ENCODE results near the gene SEMA4A. TPM values are rescaled to one million over a fixed set of nuclear protein-coding genes. Genes with fewer than 3 reads are reported as not detected.

SEMA4A gene
- total and polyA plus RNA-seq, 9 of the 15 experiments (the other 6 are each of a cell fraction or from before 2014, with no cell fraction given): 0.04 to 1.7 (median 0.45) TPM

DNA sequence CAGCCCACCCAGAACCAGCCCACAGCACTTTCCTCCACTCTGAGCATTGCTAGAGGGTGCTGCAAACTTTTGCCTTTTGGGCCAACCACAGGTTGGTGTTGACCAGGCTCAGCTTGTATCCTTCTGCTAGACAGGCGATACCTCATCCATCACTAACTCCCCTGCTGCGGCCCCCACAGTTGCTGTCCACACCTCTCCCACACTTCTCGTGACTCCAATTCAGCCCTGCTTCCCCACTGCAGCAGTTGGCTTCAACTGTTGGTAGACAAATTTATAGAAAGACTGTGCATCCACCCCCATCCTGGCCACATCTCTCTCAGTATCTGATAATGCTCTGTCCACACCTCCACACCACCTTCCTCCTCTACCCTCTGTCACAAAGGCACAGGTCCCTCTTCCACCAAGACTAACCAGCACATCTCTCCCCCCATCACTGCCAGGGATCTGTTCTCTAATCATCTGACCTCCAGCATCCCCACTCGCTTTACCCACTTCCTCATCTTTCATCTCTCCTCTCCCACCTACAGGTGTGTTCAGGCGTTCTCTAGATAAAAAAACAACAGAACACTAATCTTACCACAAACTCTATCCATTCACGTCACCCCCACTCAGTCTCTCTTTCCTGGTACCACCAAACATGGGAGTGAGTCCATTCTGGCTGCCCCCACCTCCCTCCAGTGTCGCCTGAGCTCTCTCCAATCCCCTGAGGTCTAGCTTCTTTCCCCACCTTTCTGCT, 24.7 kb downstream of the SEMA4A start (continued):
- TF ChIP-seq KDM5B (IDR thresholded peaks at IDR 0.05; ENCODE audit: insufficient replicate concordance, low read depth, low read length) (no peak), GTF2A2 (tag; IDR thresholded peaks at IDR 0.05) (no peak), HNRNPUL1 (IDR thresholded peaks at IDR 0.05; ENCODE audit: low read length) (no peak), ZFP30 (CRISPR knock-in tag; IDR thresholded peaks at IDR 0.05; ENCODE audit: borderline replicate concordance) (no peak), ELF1 (tag; IDR thresholded peaks at IDR 0.05) (no peak), E2F3 (CRISPR knock-in tag; IDR thresholded peaks at IDR 0.05) (no peak), TARDBP (IDR thresholded peaks at IDR 0.05) (no peak), SMAD1 (IDR thresholded peaks at IDR 0.05; ENCODE audit: low read depth, low read length, partially characterized antibody) (no peak), ARHGAP35 (IDR thresholded peaks at IDR 0.05; ENCODE audit: partially characterized antibody) (no peak), CTBP1 (IDR thresholded peaks at IDR 0.05; ENCODE audit: borderline replicate concordance) (peak; percentile 76), ZNF551 (CRISPR knock-in tag; IDR thresholded peaks at IDR 0.05) (no peak), DIDO1 (tag; IDR thresholded peaks at IDR 0.05; ENCODE audit: low read depth) (no peak), XRCC3 (IDR thresholded peaks at IDR 0.05) (no peak), KDM1A (IDR thresholded peaks at IDR 0.05) (peak; percentile 25 to 27; a peak in 2 of 4 replicates), NR4A1 (CRISPR knock-in tag; IDR thresholded peaks at IDR 0.05) (no peak), NR4A1 (tag; IDR thresholded peaks at IDR 0.05) (no peak), TBL1XR1 (IDR thresholded peaks at IDR 0.05; ENCODE audit: low read length in 2 of 2) (no peak), FOXJ2 (tag; IDR thresholded peaks at IDR 0.05) (no peak), HDAC2 (IDR thresholded peaks at IDR 0.05) (0 out of 2 replicates have a peak, but pooled peaks have one; percentile 29), ZNF174 (CRISPR knock-in tag; IDR thresholded peaks at IDR 0.05) (no peak), NRF1 (conservative IDR thresholded peaks at IDR 0.05 in 1 of 2, IDR thresholded peaks at IDR 0.05 in 1 of 2) (no peak)
- TF ChIP-seq, protein P1, sequence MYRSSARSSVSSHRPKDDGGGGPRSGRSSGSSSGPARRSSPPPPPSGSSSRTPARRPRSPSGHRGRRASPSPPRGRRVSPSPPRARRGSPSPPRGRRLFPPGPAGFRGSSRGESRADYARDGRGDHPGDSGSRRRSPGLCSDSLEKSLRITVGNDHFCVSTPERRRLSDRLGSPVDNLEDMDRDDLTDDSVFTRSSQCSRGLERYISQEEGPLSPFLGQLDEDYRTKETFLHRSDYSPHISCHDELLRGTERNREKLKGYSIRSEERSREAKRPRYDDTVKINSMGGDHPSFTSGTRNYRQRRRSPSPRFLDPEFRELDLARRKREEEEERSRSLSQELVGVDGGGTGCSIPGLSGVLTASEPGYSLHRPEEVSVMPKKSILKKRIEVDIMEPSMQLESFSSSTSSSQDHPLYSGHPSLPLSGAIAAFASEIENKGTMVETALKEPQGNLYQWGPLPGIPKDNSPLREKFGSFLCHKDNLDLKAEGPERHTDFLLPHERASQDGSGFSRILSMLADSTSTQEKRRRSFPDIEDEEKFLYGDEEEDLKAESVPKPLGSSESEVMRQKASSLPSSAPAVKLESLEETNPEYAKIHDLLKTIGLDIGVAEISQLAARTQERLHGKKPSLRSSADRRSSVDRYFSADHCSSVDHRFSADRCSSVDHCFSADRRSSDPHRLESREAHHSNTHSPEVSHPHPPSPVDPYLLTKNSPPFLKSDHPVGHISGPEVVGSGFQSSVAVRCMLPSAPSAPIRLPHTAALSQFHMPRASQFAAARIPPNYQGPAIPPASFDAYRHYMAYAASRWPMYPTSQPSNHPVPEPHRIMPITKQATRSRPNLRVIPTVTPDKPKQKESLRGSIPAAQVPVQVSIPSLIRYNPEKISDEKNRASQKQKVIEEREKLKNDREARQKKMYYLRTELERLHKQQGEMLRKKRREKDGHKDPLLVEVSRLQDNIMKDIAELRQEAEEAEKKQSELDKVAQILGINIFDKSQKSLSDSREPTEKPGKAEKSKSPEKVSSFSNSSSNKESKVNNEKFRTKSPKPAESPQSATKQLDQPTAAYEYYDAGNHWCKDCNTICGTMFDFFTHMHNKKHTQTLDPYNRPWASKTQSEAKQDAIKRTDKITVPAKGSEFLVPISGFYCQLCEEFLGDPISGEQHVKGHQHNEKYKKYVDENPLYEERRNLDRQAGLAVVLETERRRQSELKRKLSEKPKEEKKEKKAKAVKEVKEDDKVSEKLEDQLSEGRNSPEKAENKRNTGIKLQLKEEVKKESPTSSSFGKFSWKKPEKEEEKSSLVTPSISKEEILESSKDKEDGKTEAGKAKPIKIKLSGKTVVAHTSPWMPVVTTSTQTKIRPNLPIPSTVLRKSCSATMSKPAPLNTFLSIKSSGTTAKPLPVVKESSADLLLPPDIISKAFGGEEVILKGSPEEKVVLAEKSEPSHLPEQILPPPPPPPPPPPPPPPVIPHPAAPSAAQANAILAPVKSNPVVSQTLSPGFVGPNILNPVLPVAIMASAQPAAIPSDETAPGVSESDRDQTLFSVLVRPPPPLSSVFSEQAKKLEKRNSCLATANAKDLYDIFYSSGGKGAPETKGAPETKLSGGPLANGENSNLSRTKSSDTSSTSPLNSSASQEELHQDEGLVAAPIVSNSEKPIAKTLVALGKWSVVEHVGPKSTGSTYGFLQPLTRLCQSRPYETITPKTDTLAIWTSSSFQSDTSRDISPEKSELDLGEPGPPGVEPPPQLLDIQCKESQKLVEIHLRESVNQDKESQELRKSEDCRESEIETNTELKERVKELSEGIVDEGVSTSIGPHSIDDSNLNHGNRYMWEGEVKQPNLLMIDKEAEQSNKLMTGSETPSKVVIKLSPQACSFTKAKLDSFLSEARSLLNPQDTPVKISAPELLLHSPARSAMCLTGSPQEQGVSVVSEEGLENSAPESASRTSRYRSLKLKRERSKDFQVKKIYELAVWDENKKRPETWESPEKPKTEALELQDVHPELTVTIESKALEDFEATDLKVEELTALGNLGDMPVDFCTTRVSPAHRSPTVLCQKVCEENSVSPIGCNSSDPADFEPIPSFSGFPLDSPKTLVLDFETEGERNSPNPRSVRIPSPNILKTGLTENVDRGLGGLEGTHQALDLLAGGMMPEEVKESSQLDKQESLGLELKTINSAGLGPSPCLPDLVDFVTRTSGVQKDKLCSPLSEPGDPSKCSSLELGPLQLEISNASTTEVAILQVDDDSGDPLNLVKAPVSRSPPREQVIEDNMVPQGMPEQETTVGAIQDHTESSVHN (IDR thresholded peaks at IDR 0.05; ENCODE audit: borderline replicate concordance in 1 of 2, low read depth in 1 of 2): no peak
- TF ChIP-seq, protein P2, sequence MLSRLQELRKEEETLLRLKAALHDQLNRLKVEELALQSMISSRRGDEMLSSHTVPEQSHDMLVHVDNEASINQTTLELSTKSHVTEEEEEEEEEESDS (CRISPR knock-in tag; IDR thresholded peaks at IDR 0.05): no peak
